GM23338 (cell line): ENCODE results near the gene JAZF1. TPM values are rescaled to one million over a fixed set of nuclear protein-coding genes. Genes with fewer than 3 reads are reported as not detected.

ENCODE experiments used
- ATAC-seq: fragments of 200-7000 bp; cut with Tn5 transposase; 3 replicates; pipeline ENCODE4 v1.9.1; 2020
- DNase-seq: peaks from one replicate; pipeline ENCODE4 v3.0.0-alpha.2; 2015; ENCODE audit warnings: low spot score
- H2AFZ ChIP-seq: fragments of 200-600 bp; sonication (generic); 2 replicates; pipeline ENCODE4 v1.8.0; 2016; ENCODE audit warnings: antibody characterized with exemption, mild to moderate bottlenecking, moderate library complexity
- H3F3A ChIP-seq: fragments of 200-600 bp; sonication (generic); replicated peaks from 2 replicates; pipeline ENCODE4 v1.8.0; 2017; ENCODE audit warnings: antibody characterized with exemption, mixed run types, low read depth
- H3K27ac ChIP-seq: fragments of 200-600 bp; sonication (generic); 2 replicates; pipeline ENCODE4 v1.6.1; 2016; ENCODE audit warnings: low read depth
- H3K27me3 ChIP-seq: fragments of 200-600 bp; sonication (generic); 2 replicates; pipeline ENCODE4 v1.8.0; 2016; ENCODE audit warnings: mild to moderate bottlenecking, mixed run types, moderate library complexity; ENCODE audit not compliant: insufficient read depth
- H3K36me3 ChIP-seq: fragments of 200-600 bp; sonication (generic); 2 replicates; pipeline ENCODE4 v1.8.0; 2016; ENCODE audit warnings: mild to moderate bottlenecking; ENCODE audit not compliant: insufficient read depth
- H3K4me1 ChIP-seq: fragments of 200-600 bp; sonication (generic); 2 replicates; pipeline ENCODE4 v1.8.0; 2016; ENCODE audit warnings: mild to moderate bottlenecking, moderate library complexity; ENCODE audit not compliant: insufficient read depth
- H3K4me2 ChIP-seq: fragments of 200-600 bp; sonication (generic); 2 replicates; pipeline ENCODE4 v1.7.1; 2017; ENCODE audit warnings: mixed run types
- H3K4me3 ChIP-seq: fragments of 200-600 bp; sonication (generic); 2 replicates; pipeline ENCODE4 v1.6.1; 2016; ENCODE audit warnings: mixed run types
- H3K79me2 ChIP-seq: fragments of 200-600 bp; sonication (generic); replicated peaks from 2 replicates; pipeline ENCODE4 v1.8.0; 2017; ENCODE audit warnings: mild to moderate bottlenecking; ENCODE audit not compliant: insufficient read depth
- H3K9me2 ChIP-seq: fragments of 200-600 bp; sonication (generic); 2 replicates; pipeline ENCODE4 v1.8.0; 2017; ENCODE audit not compliant: insufficient read depth
- H4K20me1 ChIP-seq: fragments of 200-600 bp; sonication (generic); replicated peaks from 2 replicates; pipeline ENCODE4 v1.8.0; 2017; ENCODE audit warnings: mild to moderate bottlenecking; ENCODE audit not compliant: insufficient read depth
- H3K27ac Mint-ChIP-seq: 2 replicates; pipeline ENCODE4 v1.8.0; 2020; ENCODE audit warnings: inconsistent platforms, mild to moderate bottlenecking, moderate library complexity, mixed read lengths
- H3K27me3 Mint-ChIP-seq: 3 replicates; pipeline ENCODE4 v1.8.0; 2022; ENCODE audit warnings: low read depth, mild to moderate bottlenecking, moderate library complexity, mixed read lengths, inconsistent platforms; ENCODE audit not compliant: insufficient read depth, poor library complexity
- H3K36me3 Mint-ChIP-seq: 3 replicates; pipeline ENCODE4 v1.8.0; 2021; ENCODE audit warnings: low read depth, mild to moderate bottlenecking, inconsistent platforms, moderate library complexity, mixed read lengths
- H3K4me1 Mint-ChIP-seq: 3 replicates; pipeline ENCODE4 v1.8.0; 2020; ENCODE audit warnings: mild to moderate bottlenecking, inconsistent platforms, mixed read lengths
- H3K4me3 Mint-ChIP-seq: 3 replicates; pipeline ENCODE4 v1.8.0; 2021; ENCODE audit warnings: moderate library complexity, mild to moderate bottlenecking, inconsistent platforms, mixed read lengths
- H3K9me3 Mint-ChIP-seq: 3 replicates; pipeline ENCODE4 v1.8.0; 2020; ENCODE audit warnings: moderate library complexity, mild to moderate bottlenecking, inconsistent platforms, mixed read lengths
- CTCF ChIP-seq, 2 experiments: fragments of 200-600 bp in 1 of 2; sonication (generic) in 1 of 2; conservative IDR thresholded peaks; 2 replicates each; pipeline versions ENCODE4 v1.5.1 to v1.6.1; 2016 to 2017; ENCODE audit warnings: antibody characterized with exemption in 2 of 2, low read depth in 2 of 2, mild to moderate bottlenecking in 2 of 2, moderate library complexity in 1 of 2
- EZH2 ChIP-seq: fragments of 200-600 bp; sonication (generic); IDR thresholded peaks from one replicate; pipeline ENCODE4 v1.8.0; 2017; ENCODE audit warnings: antibody characterized with exemption, mild to moderate bottlenecking, low read depth; ENCODE audit not compliant: unreplicated experiment
- EZH2phosphoT487 ChIP-seq: fragments of 200-600 bp; sonication (generic); IDR thresholded peaks from one replicate; pipeline ENCODE4 v1.8.1; 2018; ENCODE audit warnings: antibody characterized with exemption; ENCODE audit not compliant: unreplicated experiment
- POLR2AphosphoS5 ChIP-seq: IDR thresholded peaks from 2 replicates; pipeline ENCODE4 v1.6.1; 2016; ENCODE audit warnings: antibody characterized with exemption, low read depth
- ZNF331 ChIP-seq: fragments of 250-450 bp; sonication (Bioruptor Pico); IDR thresholded peaks from 2 replicates; pipeline ENCODE4 v1.5.0; 2020; ENCODE audit warnings: low read depth, mild to moderate bottlenecking, moderate library complexity
- polyA plus RNA-seq: library from polyadenylated mRNA; unstranded; fragments of >200 nt; fragmentation: Nextera tagmentation; extraction: Ambion mirVana; gene quantifications from 2 replicates; pipeline ENCODE4 v1.2.1, GENCODE V29; 2016
- total RNA-seq: library from RNA; depleted of rRNA; stranded (reverse); fragments of >200 nt; shearing (Covaris generic); gene quantifications from 2 replicates; pipeline ENCODE4 v1.2.3, GENCODE V29; 2014
- TF ChIP-seq, protein P1 (sequence below): fragments of 250-450 bp; sonication (Bioruptor Pico); IDR thresholded peaks from 2 replicates; pipeline ENCODE4 v1.5.0; 2020; ENCODE audit warnings: mild to moderate bottlenecking, moderate library complexity
- TF ChIP-seq, protein P2 (sequence below): IDR thresholded peaks from 2 replicates; pipeline ENCODE4 v1.6.1; 2016; ENCODE audit warnings: antibody characterized with exemption

The JAZF1 gene
- total and polyA plus RNA-seq, 2 experiments from 2014 or later: 12.2 to 22.2 TPM

GRCh38 chr7:28017372-28017771 lies 163.2 kb downstream of the JAZF1 start (continued):
- TF ChIP-seq, protein P1, sequence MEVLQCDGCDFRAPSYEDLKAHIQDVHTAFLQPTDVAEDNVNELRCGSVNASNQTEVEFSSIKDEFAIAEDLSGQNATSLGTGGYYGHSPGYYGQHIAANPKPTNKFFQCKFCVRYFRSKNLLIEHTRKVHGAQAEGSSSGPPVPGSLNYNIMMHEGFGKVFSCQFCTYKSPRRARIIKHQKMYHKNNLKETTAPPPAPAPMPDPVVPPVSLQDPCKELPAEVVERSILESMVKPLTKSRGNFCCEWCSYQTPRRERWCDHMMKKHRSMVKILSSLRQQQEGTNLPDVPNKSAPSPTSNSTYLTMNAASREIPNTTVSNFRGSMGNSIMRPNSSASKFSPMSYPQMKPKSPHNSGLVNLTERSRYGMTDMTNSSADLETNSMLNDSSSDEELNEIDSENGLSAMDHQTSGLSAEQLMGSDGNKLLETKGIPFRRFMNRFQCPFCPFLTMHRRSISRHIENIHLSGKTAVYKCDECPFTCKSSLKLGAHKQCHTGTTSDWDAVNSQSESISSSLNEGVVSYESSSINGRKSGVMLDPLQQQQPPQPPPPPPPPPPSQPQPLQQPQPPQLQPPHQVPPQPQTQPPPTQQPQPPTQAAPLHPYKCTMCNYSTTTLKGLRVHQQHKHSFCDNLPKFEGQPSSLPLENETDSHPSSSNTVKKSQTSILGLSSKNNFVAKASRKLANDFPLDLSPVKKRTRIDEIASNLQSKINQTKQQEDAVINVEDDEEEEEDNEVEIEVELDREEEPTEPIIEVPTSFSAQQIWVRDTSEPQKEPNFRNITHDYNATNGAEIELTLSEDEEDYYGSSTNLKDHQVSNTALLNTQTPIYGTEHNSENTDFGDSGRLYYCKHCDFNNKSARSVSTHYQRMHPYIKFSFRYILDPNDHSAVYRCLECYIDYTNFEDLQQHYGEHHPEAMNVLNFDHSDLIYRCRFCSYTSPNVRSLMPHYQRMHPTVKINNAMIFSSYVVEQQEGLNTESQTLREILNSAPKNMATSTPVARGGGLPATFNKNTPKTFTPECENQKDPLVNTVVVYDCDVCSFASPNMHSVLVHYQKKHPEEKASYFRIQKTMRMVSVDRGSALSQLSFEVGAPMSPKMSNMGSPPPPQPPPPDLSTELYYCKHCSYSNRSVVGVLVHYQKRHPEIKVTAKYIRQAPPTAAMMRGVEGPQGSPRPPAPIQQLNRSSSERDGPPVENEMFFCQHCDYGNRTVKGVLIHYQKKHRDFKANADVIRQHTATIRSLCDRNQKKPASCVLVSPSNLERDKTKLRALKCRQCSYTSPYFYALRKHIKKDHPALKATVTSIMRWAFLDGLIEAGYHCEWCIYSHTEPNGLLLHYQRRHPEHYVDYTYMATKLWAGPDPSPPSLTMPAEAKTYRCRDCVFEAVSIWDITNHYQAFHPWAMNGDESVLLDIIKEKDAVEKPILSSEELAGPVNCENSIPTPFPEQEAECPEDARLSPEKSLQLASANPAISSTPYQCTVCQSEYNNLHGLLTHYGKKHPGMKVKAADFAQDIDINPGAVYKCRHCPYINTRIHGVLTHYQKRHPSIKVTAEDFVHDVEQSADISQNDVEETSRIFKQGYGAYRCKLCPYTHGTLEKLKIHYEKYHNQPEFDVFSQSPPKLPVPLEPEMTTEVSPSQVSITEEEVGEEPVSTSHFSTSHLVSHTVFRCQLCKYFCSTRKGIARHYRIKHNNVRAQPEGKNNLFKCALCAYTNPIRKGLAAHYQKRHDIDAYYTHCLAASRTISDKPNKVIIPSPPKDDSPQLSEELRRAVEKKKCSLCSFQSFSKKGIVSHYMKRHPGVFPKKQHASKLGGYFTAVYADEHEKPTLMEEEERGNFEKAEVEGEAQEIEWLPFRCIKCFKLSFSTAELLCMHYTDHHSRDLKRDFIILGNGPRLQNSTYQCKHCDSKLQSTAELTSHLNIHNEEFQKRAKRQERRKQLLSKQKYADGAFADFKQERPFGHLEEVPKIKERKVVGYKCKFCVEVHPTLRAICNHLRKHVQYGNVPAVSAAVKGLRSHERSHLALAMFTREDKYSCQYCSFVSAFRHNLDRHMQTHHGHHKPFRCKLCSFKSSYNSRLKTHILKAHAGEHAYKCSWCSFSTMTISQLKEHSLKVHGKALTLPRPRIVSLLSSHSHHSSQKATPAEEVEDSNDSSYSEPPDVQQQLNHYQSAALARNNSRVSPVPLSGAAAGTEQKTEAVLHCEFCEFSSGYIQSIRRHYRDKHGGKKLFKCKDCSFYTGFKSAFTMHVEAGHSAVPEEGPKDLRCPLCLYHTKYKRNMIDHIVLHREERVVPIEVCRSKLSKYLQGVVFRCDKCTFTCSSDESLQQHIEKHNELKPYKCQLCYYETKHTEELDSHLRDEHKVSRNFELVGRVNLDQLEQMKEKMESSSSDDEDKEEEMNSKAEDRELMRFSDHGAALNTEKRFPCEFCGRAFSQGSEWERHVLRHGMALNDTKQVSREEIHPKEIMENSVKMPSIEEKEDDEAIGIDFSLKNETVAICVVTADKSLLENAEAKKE (CRISPR knock-in tag): no peak
- TF ChIP-seq ZNF331 (CRISPR knock-in tag) (no peak), POLR2AphosphoS5 (no peak), EZH2phosphoT487 (no peak), EZH2 (no peak)
- TF ChIP-seq, protein P2, sequence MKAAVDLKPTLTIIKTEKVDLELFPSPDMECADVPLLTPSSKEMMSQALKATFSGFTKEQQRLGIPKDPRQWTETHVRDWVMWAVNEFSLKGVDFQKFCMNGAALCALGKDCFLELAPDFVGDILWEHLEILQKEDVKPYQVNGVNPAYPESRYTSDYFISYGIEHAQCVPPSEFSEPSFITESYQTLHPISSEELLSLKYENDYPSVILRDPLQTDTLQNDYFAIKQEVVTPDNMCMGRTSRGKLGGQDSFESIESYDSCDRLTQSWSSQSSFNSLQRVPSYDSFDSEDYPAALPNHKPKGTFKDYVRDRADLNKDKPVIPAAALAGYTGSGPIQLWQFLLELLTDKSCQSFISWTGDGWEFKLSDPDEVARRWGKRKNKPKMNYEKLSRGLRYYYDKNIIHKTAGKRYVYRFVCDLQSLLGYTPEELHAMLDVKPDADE: no peak

DNA sequence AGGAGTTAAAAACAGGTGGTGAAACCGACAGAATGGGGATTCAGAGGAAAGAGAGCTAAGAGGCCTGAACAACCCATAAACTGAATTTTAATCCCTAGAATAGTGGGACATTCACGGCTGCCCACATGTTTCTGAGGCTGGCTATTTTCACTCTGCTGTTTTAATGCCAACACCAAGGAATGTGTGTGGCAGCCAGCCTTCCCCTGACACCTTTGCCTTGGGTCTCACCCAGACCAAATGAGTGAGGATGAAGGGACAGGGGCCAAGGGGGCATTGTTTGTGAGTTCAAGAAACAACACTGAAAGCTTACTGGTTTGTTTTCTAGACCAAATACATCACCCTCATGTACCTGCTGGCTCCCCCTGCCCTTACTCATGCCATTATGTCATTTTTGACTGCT lies 164.3 kb downstream of the JAZF1 start:
- Histone ChIP-seq H3K27me3 (no peaks in the 10 kb centered on the region), H3K4me3 (no peak overlapping the region), H2AFZ (no peak overlapping the region), H4K20me1 (no peaks in the 10 kb centered on the region; the same call in 1 of the 2 replicates), H3K79me2 (peaks cover 11% of the 10 kb centered on the region; the same call in 1 of the 2 replicates), H3K4me2 (no peak overlapping the region), H3K27ac (no peak overlapping the region), H3K4me1 (no peaks in the 10 kb centered on the region), H3K9me2 (no peaks in the 10 kb centered on the region), H3K36me3 (no peaks in the 10 kb centered on the region), H3F3A (0 out of 2 replicates have a peak, but pooled peaks cover 4% of the 10 kb centered on the region)
- ATAC-seq: no peak
- Mint-ChIP-seq H3K36me3 (peaks cover 14% of the 10 kb centered on the region), H3K9me3 (peaks cover 7% of the 10 kb centered on the region; the same call in 2 of the 3 replicates), H3K27me3 (no peaks in the 10 kb centered on the region), H3K4me1 (peaks cover 12% of the 10 kb centered on the region), H3K27ac (no peak overlapping the region), H3K4me3 (no peak overlapping the region)
- DNase-seq: no peak
- TF ChIP-seq CTCF (conservative IDR thresholded peaks at IDR 0.05; ENCODE audit: low read depth in 2 of 2): no peak
